Measurements from ENCODE around the gene UGT3A1.
"Not testable (repeated sequence)": the region's sequence is repeated elsewhere in the genome, so short reads cannot be mapped to it uniquely, and the experiment has no call there.

Gene UGT3A1

DNA sequence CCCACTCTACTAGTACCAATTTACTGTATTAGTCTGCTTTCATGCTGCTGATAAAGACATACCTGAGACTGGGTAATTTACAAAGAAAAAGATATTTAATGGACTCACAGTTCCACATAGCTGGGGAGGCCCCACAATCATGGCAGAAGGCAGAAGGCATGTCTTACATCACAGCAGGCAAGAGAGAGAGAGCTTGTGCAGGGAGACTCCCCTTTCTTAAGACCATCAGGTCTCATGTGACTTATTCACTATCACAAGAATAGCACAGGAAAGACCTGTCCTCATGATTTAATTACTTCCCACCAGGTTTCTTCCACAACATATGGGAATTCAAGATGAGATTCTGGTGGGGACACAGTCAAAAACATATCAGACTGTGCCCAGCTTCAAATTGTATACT lies 11.5 kb downstream of the UGT3A1 start:
- Histone ChIP-seq H3K9me3 (ENCODE audit: control insufficient read depth, insufficient read depth, low read length) (peaks cover 5% of the 10 kb centered on the region), H3K27me3 (ENCODE audit: control insufficient read depth, insufficient read depth, low read length) (no peaks in the 10 kb centered on the region), H3K9ac (ENCODE audit: low read depth, low read length) (no peak overlapping the region), H3K36me3 (ENCODE audit: control insufficient read depth, insufficient read depth, low read length) (no peaks in the 10 kb centered on the region), H3K4me3 (ENCODE audit: low read depth, low read length) (no peak overlapping the region), H3K4me1 (ENCODE audit: control insufficient read depth, insufficient read depth, low read length) (no peaks in the 10 kb centered on the region)

DNA sequence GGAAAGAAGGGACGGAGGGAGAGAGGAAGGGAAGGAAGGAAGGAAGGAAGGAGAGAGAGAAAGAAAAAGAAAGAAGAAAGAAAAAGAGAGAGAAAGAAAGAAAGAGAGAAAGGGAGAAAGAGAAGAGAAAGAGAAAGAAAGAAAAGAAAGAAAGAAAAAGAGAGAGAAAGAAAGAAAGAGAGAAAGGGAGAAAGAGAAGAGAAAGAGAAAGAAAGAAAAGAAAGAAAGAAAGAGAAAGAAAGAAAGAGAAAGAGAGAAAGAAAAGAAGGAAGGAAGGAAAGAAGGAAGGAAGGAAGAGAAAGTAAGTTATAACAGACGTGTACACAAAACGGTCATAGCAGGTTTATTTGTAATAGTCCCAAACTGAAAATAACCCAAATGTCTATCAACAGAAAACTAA lies 14.3 kb downstream of the UGT3A1 start:
- not testable (repeated sequence) for H3K27me3 ChIP-seq (ENCODE audit: control insufficient read depth, insufficient read depth, low read length); H3K9me3 ChIP-seq (ENCODE audit: control insufficient read depth, insufficient read depth, low read length); H3K4me1 ChIP-seq (ENCODE audit: control insufficient read depth, insufficient read depth, low read length); H3K36me3 ChIP-seq (ENCODE audit: control insufficient read depth, insufficient read depth, low read length); H3K4me3 ChIP-seq (ENCODE audit: low read depth, low read length); H3K9ac ChIP-seq (ENCODE audit: low read depth, low read length)

DNA sequence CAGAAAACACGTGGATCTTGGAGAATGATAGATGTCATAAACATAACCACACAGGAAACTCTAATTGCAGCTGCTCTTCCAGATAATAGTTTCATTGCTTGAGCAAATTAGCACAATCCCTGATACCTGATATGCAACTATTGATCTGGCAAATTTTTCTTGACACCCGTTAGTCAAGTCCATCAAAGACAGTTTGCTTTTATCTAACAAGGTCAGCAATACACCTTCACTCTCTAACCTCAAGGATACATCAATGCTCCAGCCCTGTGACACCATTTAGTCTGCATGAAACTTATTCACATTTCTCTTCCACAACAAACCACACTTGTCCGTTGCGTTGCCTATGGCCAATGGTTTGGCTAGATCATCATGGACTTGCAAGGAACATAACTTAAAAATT lies 16.6 kb downstream of the UGT3A1 start:
- Histone ChIP-seq H3K4me3 (ENCODE audit: low read depth, low read length) (no peak overlapping the region), H3K36me3 (ENCODE audit: control insufficient read depth, insufficient read depth, low read length) (no peaks in the 10 kb centered on the region)

DNA sequence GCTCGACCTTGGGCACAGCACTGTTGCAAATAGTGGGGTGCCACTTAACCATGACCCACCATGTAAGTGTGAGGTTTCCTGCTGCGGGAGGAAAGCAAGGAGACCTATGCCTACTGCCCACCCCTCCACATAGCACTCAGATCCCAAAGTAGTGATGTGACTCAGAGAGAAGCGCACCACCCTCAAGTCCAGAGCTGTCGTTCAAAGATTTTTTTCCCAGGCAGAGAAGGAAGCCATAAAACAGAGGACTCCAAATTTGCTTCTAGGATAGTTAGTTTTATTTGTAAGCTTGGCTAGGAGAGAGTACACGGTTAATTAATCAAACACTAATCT lies 19.3 kb downstream of the UGT3A1 start:
- Histone ChIP-seq H3K27me3 (ENCODE audit: control insufficient read depth, insufficient read depth, low read length) (no peaks in the 10 kb centered on the region), H3K9me3 (ENCODE audit: control insufficient read depth, insufficient read depth, low read length) (no peaks in the 10 kb centered on the region), H3K4me1 (ENCODE audit: control insufficient read depth, insufficient read depth, low read length) (no peaks in the 10 kb centered on the region), H3K36me3 (ENCODE audit: control insufficient read depth, insufficient read depth, low read length) (no peaks in the 10 kb centered on the region), H3K9ac (ENCODE audit: low read depth, low read length) (no peak overlapping the region), H3K4me3 (ENCODE audit: low read depth, low read length) (no peak overlapping the region)

More for the DNA sequence above, 16.6 kb downstream of the UGT3A1 start:
- Histone ChIP-seq H3K27me3 (ENCODE audit: control insufficient read depth, insufficient read depth, low read length) (no peaks in the 10 kb centered on the region), H3K4me1 (ENCODE audit: control insufficient read depth, insufficient read depth, low read length) (no peaks in the 10 kb centered on the region), H3K9me3 (ENCODE audit: control insufficient read depth, insufficient read depth, low read length) (no peaks in the 10 kb centered on the region), H3K9ac (ENCODE audit: low read depth, low read length) (no peak overlapping the region)

DNA sequence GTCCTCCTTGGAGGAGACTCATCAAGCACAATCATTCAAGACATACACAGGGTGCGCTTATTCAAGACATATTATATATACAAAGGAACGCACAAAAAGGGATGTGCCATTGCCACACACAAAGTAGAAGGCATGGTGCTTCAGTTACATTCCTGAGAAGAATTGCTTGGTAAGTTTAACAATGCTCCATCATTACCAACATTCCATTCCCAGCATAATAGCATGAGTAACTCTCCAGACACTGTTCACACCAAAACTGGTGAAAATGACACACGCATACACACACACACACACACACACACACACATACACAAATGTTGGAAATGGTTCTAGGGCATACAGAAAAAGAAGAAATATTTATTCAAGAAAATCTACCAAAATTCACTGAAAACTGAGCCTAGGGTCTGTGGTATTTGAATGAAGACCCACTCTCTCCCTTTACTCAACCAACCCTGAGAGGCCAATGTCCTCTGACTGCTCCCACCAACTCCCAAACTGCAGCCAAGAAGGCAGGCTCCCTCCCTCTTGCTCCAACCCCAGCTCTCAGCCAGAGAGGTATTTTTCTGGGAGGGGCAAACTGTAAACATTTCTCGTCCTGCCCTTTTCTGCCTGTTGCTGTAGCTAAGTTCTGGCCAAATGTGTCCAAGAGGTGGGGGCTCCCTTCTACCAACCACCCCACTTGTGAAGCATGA lies 19.9 kb downstream of the UGT3A1 start:
- Histone ChIP-seq H3K9me3 (ENCODE audit: control insufficient read depth, insufficient read depth, low read length) (no peaks in the 10 kb centered on the region), H3K9ac (ENCODE audit: low read depth, low read length) (no peak overlapping the region), H3K36me3 (ENCODE audit: control insufficient read depth, insufficient read depth, low read length) (no peaks in the 10 kb centered on the region), H3K27me3 (ENCODE audit: control insufficient read depth, insufficient read depth, low read length) (no peaks in the 10 kb centered on the region), H3K4me3 (ENCODE audit: low read depth, low read length) (no peak overlapping the region), H3K4me1 (ENCODE audit: control insufficient read depth, insufficient read depth, low read length) (no peaks in the 10 kb centered on the region)

DNA sequence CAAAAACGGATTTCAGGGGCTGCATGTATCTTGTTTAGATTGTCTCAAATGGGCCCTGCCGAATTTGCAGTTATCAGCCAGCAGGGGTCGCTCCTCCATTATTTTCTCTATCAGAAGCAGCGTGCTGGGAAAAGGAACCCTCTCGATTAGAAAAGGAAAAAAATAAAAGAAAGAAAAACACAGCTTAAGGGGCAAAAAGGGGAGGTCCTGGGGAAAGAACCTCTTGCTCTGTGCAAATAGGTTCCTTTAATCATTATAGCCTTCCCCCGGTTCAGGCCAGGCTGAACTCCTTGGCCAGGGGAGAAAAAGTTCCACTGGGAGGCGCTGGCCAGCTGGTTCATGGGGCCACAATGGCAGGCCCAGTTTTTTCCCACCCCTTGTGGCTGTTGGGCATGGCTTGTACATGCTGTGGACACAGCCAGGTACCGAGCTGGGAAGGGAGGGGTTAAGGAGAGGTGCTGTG lies 27.8 kb downstream of the UGT3A1 start:
- Histone ChIP-seq H3K9me3 (ENCODE audit: control insufficient read depth, insufficient read depth, low read length) (no peaks in the 10 kb centered on the region), H3K36me3 (ENCODE audit: control insufficient read depth, insufficient read depth, low read length) (no peaks in the 10 kb centered on the region), H3K4me3 (ENCODE audit: low read depth, low read length) (no peak overlapping the region), H3K27me3 (ENCODE audit: control insufficient read depth, insufficient read depth, low read length) (no peaks in the 10 kb centered on the region), H3K4me1 (ENCODE audit: control insufficient read depth, insufficient read depth, low read length) (no peaks in the 10 kb centered on the region), H3K9ac (ENCODE audit: low read depth, low read length) (no peak overlapping the region)

DNA sequence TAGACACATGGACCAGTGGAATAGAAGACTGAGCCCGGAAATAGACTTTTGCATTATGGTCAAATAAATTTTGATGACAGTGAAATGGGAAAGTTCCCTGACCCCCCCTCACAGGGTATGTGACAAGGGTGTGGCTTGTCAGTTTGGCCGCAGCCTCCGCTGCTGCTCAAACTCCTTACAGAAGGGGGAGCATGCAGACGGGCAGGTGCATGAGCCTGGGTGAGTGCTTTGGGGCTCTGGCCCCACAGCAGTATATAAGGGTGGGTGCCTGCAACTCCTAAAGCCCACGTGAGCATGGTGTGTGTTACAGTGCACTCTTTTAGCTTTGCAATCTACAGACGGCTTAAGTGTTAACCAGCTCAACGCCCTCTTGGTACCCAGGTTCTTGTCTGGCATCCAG lies 30.9 kb downstream of the UGT3A1 start:
- no peaks in the 10 kb centered on the region for H3K4me1 ChIP-seq (ENCODE audit: control insufficient read depth, insufficient read depth, low read length)

DNA sequence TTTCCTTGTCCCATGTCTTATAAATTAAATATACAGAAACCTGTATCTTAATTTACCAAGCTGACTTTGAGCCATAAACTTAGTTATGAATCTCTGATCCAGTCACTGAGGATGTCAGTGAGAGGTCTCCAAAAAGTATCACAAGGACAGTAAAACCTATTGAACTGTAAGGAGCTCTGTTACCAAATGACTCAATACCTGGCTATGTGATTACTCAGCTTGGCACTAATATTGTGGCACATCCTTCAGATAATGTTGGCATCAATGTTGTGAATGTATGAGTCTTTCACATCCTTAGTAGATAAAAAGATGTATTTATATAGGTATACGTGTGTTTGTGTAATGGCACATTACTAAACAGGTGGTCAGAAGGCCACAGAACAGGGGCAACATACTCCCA lies 34.8 kb downstream of the UGT3A1 start:
- Histone ChIP-seq H3K4me1 (ENCODE audit: control insufficient read depth, insufficient read depth, low read length) (no peaks in the 10 kb centered on the region), H3K9me3 (ENCODE audit: control insufficient read depth, insufficient read depth, low read length) (no peaks in the 10 kb centered on the region), H3K9ac (ENCODE audit: low read depth, low read length) (no peak overlapping the region), H3K4me3 (ENCODE audit: low read depth, low read length) (no peak overlapping the region), H3K27me3 (ENCODE audit: control insufficient read depth, insufficient read depth, low read length) (peaks cover 3% of the 10 kb centered on the region), H3K36me3 (ENCODE audit: control insufficient read depth, insufficient read depth, low read length) (no peaks in the 10 kb centered on the region)

More for the DNA sequence above, 30.9 kb downstream of the UGT3A1 start:
- Histone ChIP-seq H3K9me3 (ENCODE audit: control insufficient read depth, insufficient read depth, low read length) (no peaks in the 10 kb centered on the region), H3K9ac (ENCODE audit: low read depth, low read length) (no peak overlapping the region), H3K4me3 (ENCODE audit: low read depth, low read length) (no peak overlapping the region), H3K27me3 (ENCODE audit: control insufficient read depth, insufficient read depth, low read length) (no peaks in the 10 kb centered on the region), H3K36me3 (ENCODE audit: control insufficient read depth, insufficient read depth, low read length) (no peaks in the 10 kb centered on the region)

DNA sequence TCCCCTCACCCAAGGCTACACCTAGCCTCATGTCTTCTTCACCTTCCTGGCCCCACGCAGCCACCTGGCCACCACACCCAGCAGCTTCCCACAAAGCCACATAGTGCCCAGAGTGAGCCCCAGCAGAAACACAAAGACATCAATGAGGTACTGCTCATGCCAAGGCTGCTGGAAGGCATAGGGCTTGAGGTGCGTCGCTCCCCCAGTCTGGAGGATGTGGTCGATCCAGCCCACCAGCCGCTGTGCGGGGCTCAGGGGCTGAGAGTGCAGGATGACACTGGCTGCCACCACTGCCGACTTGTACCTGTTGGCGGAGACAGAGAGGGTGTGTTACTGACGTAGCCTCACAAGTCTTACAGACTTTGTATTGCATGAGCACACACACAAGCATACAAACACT lies 37.0 kb downstream of the UGT3A1 start:
- no peak overlapping the region for H3K9ac ChIP-seq (ENCODE audit: low read depth, low read length)
- H3K27me3 ChIP-seq (ENCODE audit: control insufficient read depth, insufficient read depth, low read length), result peaks cover 3% of the 10 kb centered on the region
- no peaks in the 10 kb centered on the region for H3K4me1 ChIP-seq (ENCODE audit: control insufficient read depth, insufficient read depth, low read length)
- H3K9me3 ChIP-seq (ENCODE audit: control insufficient read depth, insufficient read depth, low read length), result no peaks in the 10 kb centered on the region
- no peaks in the 10 kb centered on the region for H3K36me3 ChIP-seq (ENCODE audit: control insufficient read depth, insufficient read depth, low read length)
- no peak overlapping the region for H3K4me3 ChIP-seq (ENCODE audit: low read depth, low read length)

DNA sequence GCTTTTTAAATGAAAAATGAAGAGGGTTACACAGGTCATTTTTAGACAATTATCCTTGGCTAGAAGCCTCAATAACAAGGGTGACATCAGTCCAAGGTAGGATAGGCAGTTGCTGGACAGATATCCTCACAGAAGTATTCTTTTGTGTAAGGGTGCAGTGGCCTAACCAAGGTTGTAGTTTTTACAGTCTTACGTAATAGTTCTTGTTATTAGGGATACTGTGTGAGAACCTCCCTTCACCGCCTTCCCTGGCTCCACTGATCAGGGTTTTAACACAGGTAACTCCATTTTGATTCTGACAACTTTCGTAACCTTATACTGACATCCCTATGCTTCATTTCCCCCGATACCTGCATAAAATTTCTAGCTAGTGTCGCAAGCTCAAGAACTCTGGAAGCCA lies 44.1 kb downstream of the UGT3A1 start:
- Histone ChIP-seq H3K4me1 (ENCODE audit: control insufficient read depth, insufficient read depth, low read length) (no peaks in the 10 kb centered on the region), H3K9me3 (ENCODE audit: control insufficient read depth, insufficient read depth, low read length) (no peaks in the 10 kb centered on the region), H3K9ac (ENCODE audit: low read depth, low read length) (no peak overlapping the region), H3K27me3 (ENCODE audit: control insufficient read depth, insufficient read depth, low read length) (no peaks in the 10 kb centered on the region), H3K36me3 (ENCODE audit: control insufficient read depth, insufficient read depth, low read length) (no peaks in the 10 kb centered on the region), H3K4me3 (ENCODE audit: low read depth, low read length) (no peak overlapping the region)

DNA sequence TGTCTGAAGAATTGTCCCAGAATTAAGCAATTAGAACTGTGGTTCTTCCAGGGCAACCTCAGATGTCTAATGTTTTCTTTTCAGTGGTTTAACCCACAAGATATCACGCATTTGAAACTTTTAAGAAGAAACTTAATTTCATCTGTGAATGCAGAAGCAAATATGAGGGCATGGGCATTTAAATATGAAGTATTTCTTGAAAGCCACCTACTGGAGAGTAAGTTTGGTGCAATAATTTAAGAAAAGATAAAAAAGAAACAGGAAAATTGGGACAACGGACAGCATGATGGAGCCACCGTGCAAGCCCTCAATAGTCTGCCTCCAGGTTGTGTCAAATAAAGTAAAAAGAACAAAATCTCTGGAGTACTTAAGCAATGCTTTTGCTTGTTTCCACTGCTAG lies 51.6 kb downstream of the UGT3A1 start:
- Histone ChIP-seq H3K36me3 (ENCODE audit: control insufficient read depth, insufficient read depth, low read length) (no peaks in the 10 kb centered on the region), H3K4me1 (ENCODE audit: control insufficient read depth, insufficient read depth, low read length) (no peaks in the 10 kb centered on the region), H3K4me3 (ENCODE audit: low read depth, low read length) (no peak overlapping the region), H3K9me3 (ENCODE audit: control insufficient read depth, insufficient read depth, low read length) (no peaks in the 10 kb centered on the region), H3K9ac (ENCODE audit: low read depth, low read length) (no peak overlapping the region), H3K27me3 (ENCODE audit: control insufficient read depth, insufficient read depth, low read length) (peaks cover 9% of the 10 kb centered on the region)

DNA sequence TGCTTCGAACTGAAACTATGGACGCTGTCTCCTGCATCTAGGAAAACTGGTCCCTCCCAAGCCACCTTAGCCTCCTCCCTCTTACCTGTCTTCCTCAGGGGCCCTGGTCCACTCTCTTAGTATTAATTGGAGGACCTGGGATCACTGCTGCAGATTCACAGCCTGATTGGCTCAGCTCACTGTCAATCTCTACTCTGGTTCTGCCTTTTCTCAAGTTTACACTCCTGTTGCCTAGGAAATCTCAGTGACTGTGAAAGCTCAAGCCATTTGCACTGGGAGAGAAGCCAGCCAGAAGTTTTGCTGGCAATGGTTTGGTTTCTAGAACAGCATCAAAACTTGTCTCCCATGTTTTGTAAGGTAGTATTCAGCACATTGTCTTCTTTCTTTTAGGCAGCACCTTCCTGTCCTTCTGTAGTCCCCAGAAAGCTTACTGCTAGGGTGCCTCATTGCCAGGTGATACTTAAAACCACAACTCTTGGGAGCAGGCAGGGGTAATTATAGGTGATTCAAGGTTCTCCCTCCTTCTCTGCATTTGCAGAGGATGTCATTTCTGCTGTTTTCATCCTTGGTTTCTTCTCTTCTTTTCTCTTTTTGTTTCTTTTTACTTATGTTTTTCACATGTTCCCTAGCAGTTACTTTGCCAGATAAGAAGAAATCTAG lies 52.5 kb downstream of the UGT3A1 start, which contains the start of gene CAPSL:
TSS of gene CAPSL (minus strand) at position 55 of the 660 bp plus-strand sequence. CDS start 17,502 bp downstream, outside the sequence.
- Histone ChIP-seq H3K27me3 (ENCODE audit: control insufficient read depth, insufficient read depth, low read length) (peaks cover 11% of the 10 kb centered on the region), H3K4me1 (ENCODE audit: control insufficient read depth, insufficient read depth, low read length) (no peaks in the 10 kb centered on the region), H3K36me3 (ENCODE audit: control insufficient read depth, insufficient read depth, low read length) (no peaks in the 10 kb centered on the region), H3K9ac (ENCODE audit: low read depth, low read length) (no peak within 1 kb of the TSS), H3K4me3 (ENCODE audit: low read depth, low read length) (no peak within 1 kb of the TSS), H3K9me3 (ENCODE audit: control insufficient read depth, insufficient read depth, low read length) (no peaks in the 10 kb centered on the region)
